ENCODE data around the gene MLH3. TPM values are rescaled to one million over a fixed set of nuclear protein-coding genes. Genes with fewer than 3 reads are reported as not detected.
A peak's percentile ranks its signal among the peaks of the same experiment; 100 is the strongest.

The MLH3 gene
- total RNA-seq, 1 donor from 2014 or later: 35.8 TPM

DNA sequence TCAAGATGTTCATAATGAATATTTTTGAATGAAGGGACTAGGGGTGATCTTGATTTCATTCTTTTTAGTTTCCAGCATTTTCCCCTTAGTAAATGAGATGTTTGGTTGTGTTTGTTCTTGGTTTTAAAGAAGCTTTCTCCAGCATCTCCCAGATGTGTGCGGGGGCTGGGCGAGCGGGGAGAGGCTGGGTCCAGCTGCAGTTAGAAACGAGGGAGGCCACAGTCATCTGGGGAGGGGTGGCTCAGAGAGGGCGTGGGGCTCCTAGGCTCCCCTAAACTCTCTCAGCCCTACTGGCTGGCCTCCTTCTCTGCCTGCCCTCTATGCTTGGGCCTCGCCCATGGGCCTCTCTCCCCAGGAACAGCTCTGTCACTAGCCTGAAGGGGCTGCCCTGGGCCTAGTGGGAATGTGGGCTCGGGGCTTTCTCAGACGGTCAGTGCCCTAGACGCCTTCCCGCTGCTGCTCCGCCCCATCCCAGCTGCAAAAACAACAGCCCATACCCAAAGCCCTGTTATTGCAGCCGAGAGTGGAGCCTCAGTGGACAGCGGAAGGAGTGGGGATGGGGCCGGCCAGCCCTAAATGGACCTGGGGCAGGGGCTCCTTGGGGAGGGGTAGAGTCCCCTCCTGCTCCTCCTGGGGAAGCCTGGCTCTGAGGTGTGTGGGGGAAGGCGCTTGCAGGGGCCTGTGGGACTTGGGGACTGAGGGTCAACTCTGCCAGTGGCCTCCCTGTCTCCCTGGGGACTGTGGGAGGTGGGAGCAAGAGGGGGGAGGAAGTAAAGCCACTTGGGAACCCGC, 66.8 kb downstream of the MLH3 start:
- no peak for DNase-seq (ENCODE audit: low read depth)

DNA sequence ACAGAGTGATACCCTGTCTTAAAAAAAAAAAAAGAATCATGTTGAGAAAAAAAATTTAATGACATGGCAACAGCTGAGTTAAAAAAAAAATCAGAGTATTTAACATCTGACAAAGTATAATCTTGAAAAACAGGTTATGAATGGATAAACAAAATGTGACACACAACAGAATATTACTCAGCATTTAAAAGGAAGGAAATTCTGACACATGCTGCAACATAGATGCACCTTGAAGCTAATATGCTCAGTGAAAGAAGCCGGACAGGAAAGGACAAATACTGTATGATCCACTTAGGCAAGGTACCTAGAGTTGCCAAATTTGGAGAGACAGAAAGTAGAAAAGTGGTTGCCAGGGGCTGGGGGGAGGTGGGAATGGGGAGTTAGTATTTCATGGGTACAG, 67.9 kb downstream of the MLH3 start:
- no peak for DNase-seq (ENCODE audit: low read depth)

DNA sequence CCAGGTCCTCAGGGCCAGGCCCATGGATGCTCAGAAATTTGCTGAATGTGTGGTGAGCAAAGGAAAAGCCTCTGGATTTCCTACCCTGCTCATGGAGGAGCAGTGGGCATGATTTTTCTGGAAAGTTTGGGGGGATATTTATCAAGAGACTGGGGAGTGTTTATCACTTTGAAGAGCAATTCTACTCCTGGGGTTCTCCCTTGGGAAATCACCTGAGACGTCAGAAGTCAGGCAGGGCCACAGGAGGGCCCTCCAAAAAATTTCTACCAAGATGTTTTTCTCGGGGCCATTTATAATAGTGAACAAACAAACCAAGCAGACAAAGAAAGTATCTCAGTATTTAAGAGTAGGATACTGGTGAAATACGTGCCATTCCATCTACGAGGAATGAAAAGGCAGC, 68.6 kb downstream of the MLH3 start:
- DNase-seq (ENCODE audit: low read depth): no peak

DNA sequence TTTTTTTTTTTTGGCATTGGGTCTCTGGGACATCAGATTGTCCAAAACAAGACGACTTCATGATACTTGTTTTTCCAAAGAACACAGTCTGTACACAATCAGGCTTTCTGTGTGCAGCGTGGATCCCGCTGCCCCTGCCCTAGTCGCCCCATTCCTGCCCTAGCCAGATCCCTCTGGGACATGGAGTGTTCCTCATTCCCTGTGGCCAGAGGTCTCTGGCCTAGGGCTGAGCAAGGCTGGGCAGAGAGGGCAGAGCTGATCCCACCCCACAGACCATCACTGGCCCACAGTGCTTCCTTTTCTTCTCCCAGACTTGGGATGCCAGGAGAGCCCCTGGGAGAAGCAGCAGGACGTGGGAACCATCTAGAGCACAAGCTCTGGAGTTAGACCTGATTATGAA, 69.4 kb downstream of the MLH3 start:
- DNase-seq (ENCODE audit: low read depth): no peak

DNA sequence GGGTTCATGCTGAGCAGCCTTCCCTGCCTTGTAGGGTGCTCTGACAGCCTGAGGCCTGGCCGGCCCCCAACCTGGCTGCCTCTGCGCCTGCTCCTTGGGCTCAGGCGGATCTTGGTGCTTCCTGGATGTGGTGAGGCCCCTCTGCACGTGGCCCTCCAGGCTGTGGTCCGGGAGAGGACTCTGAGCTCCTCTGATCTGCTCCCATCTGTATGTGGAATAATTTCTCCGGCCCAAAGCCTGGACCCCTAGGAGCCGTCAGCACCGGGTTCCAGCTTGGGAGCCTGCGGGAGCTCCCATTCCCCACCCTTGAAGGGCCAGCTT, 69.8 kb downstream of the MLH3 start:
- no peak for DNase-seq (ENCODE audit: low read depth)

DNA sequence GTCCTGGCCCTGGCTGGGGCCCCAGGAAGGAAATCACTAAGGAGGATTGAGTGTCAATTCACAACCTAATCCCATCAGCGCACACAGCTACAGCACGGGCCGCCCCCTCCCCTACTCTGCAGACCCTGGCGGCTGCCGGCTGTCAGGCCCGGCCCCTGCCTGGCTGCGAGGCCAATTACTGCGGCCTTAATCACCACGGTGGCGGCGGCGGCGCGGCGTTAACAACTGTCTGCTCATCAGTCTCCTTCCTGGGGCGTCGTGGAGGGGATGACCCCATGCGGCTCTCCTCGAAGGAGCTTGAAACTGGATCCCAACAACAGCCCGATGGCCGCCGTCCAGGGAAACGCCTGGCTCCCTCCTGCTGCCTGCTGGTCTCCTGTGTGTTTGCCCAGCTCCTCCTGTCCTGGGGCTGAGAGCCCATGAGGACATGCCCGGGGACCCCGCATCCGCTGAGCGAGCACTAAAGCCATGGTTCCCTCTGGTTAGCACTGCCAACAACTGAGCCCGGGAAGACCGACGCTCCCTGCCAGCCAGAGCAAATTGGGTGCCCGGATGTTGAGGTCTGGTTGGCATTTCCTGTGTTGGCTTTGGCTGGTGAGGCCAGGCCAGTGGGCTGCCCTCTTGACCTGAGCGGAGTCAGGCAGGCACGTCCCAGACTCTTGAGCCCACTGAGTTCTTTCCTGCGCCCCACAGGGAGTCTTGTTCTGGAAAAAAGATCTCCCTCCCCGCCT, 70.4 kb downstream of the MLH3 start:
- peak; percentile 46 for DNase-seq (ENCODE audit: low read depth)

DNA sequence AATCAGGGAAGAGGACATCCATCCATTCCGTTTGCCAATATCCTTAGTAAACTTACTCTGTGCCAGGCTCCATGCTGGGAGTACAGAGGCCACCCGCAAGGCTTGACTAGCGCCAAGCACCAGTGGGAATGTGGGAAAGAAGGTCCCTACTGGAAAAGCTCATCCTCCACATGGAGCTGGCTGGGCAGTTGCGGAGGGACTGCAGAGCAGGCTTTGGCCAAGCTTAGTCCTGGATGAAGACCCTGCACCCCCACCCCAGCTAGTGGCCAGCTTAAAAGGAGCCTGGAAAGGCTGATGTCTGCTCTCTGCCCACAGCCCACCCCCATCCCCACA, 70.9 kb downstream of the MLH3 start:
- DNase-seq (ENCODE audit: low read depth): no peak

DNA sequence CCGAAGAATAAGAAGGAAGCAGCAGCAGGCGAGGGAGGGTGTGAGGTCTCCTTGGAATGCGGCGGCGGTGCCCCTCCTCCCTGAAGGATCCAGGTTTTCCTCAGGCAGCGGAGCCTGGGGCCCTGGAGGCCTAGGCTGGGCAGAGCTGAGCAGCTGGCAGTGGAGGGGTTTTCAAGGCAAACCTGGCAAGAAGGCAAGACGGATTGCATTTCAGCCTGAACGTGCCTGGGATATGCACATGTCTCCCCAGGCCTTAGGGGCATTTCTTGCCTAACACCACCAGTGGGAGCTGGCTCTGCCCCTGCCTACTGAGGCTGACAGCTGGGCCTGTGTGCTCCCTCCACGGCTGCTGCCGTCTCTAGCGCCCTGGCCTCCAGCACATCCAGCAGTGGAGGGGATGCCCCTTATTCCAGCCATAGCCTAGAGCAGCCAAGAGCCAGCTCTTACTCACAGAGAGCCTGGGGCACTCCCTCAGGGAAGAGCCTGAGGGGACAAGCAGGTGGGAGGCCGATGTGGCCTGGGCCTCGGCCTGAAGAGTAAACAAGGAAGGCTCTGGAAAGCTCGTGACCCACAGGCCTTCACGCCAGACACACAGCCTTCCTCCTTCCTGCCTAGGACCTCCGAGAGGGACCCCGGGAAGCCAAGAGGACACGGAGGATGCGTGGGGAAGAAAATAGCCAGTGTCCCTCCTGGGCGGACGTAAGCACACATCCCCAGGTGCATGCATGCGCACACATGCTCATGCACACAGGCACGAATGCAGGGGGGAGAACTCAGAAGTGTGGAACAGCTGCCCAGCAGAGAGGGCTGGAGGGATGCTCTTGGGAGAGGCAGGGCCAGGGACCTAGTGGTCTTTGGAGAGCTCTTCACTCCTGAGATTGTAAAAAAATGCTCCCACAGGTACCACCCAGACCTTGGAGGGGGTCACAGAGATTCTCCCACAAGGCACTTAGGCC, 71.5 kb downstream of the MLH3 start:
- DNase-seq (ENCODE audit: low read depth): peak; percentile 25

DNA sequence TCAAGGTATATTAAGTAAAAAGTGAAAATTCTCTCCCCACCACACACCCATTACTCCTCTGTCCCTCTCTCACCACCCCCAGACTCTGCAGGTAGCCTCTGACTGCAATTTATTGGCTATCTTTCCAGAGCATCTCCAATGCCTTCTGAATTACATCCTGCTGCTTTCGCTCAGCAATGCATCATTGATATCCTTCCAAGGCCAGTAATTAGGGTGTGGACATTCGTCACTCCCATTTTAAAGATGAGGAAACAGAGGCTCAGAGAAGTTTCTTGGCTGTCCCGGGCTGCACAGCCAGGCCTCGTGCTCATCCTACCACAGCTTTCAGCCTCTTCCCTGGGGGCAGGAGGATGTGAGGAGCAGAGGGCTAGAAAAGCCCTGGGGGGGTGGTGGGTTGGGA, 72.2 kb downstream of the MLH3 start:
- no peak for DNase-seq (ENCODE audit: low read depth)

DNA sequence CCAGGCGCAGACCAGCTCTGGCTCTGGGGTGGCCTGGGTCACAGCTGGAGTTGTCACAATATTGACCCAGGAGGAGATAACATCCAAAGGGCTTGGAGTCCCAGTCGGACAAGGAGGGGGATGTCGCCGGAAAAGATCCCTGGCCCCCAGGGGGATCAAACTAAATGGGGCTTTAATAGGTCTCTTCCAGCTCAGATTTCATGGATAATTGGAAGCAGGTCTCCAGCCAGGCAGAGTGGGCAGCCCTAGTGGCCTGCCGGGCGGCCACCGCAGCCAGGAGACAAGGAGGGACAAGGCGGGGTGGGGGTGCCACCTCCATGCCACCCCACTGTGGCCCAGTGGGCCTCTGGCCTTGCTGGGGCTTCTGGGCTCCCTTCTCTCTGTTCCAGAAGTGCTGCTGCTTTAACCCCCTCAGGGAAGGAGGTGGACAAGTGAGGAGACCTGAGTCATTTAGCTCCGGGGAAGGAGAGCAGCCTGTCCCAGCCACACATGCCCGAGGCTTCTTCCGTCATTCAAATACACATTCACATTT, 72.8 kb downstream of the MLH3 start:
- DNase-seq (ENCODE audit: low read depth): no peak

DNA sequence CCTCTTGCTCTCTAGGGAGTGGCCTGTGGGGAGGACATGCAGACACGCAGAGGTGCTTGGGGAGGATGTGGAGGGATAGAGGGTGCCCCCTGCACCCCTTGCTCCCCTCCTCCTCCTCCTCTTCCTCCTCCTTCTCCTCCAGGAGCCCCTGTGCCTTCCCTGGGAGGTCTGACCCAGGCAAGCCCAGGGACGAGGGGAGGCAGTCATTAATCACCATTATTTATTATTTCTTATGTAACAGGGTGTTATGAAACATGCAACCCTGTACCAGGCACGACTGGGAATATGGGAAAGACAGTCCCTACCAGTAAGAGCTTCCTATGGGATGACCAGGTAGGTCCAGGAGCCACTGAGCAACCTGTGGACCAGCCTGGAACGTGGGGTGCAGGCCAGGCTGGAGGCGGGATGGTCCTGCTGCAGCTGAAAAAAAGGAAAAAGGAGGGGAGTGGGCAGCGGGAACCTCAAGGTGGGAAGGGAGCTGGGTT, 73.3 kb downstream of the MLH3 start:
- DNase-seq (ENCODE audit: low read depth): no peak

DNA sequence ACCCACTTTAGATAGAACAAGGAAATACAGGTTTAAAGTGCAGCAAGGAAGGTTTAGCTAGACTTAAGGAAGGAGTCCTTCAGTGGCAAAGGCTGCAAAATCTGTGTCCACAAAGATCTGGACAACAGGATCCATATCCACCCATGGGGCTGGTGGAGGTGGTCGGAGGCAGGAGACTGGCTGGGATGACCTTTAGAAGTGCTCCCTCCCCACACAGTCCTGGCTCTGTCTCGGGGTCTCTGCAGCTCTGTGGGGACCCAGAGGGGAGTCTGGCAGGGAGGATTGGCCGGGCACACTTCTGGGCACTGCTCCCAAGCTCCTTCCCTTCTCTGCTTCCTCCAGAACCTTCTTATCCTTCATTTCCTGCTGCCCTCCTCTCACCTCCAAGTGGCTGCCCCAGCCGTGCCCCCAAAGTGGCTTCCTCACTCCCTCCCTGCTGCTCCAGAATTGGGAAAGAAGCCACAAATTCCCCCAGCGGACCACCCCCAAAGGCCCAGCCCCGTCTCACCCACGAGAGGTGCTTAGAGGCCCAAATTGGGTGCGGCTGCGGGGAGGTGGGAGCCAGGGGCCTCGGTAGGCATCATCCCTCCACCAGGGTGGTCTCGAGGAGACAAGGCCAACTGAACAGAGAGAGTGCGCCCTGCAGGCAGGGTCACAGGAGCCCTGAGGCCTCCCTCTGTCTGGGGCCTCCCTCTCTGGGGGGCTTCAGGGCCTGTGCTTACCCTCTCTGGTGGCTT, 73.9 kb downstream of the MLH3 start:
- no peak for DNase-seq (ENCODE audit: low read depth)

DNA sequence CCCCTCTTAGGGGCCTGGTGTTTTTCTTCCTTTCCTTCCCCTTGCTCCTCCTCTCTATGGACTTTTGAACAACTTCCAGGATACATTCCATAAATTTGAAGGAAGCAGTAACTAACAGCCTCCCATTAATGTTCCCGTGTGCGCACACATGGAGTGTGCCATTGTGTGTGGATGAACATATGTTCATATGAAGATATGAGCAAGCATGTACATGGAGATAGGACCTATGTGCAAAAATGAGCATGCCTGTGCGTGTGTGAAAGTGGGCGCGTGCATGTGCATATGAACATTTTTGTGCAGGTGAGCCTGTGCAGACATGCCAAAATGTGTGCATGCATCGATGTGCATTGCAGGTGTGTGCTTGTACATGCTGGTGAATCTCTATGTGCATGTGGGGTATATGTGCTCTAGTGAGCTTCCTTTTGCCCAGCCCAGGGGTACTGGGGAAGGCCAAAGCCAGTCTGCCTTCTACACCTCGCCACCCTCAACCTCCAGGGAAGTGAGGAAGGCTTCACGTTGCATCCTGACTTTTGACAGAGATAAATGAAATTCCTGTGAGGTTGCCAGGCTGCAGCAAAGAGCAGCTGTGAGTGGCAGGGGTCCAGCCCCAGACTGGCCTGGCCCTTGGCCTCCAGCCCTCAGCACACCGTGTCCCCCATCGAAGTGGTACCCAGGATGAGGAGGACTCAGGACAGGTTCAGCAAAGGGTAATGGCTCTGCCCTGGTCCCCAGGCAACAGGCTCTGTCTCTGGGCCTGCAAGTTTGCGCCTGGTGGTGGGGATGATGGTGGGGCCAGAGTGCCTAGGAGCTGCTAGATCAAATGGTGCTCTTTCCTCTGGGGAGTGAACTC, 74.8 kb downstream of the MLH3 start:
- no peak for DNase-seq (ENCODE audit: low read depth)

DNA sequence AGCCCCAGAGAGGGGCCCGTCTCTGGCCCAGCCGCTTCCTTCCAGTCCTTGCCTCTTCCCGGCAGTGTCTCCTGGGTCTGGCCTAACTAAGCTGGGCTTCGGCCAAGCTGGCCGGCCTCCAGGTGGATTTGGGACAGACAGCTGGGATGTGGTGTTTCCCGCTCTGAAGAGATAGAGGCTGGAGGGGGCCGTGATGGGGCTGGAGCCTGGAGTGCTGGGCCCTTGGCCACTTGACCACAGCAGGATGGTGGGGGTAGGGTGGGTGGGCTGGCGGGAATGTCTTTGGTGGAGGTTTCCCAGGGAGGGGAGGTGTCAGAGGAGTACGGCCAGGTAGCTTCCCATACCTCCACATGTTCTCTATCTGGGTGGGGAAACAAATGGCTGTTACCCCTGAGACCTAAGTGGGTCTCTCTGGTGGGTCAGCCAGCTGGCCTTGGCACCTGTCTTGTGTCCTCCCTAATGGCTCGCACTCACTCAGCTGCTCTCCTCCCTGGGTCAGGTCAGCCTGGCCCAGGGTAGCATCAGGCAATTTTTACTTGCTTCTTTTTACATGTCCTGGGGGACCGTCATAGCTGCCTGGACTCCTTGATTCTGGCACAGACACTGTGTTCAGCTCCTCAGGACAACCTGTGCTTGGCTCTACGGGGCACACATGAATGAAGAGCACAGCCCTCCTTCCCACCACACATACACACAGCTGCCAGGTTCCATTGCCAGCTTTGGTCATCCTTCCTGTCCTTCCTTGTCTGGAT, 76.0 kb downstream of the MLH3 start:
- no peak for DNase-seq (ENCODE audit: low read depth)

DNA sequence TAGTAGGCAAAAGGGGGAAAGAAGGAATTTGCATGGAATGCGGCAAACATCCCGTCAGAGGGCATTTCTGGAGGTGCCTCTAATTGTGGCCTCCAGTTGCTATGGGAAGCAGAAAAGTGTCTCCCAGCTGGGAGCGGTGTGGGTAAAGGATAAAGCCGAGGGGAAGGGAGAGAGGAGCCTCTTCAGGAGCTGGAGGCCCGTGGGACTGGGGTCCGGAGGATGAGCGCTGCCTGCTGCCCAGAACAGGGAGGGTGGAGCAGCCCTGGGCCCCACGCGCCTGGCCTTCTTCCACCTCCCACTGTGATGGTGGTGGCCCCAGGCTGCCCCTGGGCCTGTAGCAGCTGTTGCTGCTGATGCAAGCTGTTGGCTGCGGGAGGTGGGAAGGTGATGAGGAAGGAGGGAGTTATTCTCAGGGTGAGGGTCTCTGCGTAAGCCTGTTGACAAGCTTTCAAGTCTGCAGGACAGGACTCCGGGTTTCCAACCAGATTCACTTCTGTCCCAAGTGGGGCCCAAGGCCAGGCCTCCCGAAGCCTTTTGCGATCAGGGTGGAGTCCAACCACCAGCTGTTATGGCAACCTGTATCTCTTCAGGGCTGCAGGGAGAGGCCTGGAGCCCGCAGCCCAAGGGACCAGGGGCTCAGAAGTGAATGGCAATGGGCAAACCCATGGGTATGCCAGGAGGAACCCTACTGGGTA, 76.8 kb downstream of the MLH3 start:
- no peak for DNase-seq (ENCODE audit: low read depth)

DNA sequence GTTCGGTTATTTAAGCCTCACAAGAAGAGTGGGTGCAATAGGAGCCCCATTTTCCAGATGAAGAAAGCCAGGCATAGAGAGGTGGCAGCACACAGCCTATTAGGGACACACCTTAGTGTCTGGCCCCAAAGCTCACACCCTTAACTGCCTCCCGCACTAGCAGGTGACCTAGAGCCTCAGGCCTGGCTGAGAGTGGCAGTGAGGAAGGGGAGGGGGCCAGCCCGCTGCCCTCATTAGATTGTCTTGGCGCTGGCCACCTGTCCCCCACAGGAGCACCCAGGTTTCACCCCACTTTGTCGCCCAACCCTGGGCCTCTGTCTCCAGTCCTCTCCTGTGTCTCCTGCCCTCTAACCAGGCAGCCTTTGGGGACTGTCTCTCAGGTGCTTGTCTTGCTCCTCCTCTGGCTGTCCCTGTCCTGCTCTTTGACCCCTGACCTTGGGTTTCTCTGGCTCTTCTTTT, 77.3 kb downstream of the MLH3 start:
- DNase-seq (ENCODE audit: low read depth): no peak

DNA sequence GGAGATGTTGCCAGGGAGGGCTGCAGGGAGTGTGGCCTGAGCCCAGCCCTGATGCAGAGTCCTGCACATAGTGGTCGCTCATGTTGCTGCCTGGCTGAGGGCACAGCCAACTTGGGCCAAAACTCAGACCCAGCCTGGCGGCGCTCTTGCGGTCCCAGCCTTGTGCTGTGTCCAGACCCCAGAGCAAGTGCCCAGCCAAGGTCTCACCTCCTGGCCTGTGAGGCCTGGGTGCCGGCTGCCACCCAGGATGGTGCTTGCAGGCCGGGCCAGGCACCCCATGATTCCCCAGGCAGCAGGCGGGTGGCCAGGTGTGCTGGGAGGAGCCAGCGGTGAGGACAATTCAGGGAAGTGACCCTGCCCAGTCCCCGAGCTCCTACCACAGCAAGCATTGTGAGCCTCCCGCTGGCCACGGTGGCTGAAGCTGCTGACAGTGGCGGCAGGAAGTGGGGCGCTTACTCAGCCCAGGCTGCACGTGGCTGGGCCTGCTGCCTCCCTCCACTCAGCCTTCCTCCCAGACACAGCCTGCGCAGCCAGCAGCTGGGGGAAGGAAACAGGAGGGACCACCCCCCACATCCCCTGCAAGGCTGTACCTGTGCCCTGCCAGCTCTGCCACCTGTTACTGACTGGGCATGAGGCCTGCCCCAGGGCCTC, 78.1 kb downstream of the MLH3 start:
- DNase-seq (ENCODE audit: low read depth): no peak

DNA sequence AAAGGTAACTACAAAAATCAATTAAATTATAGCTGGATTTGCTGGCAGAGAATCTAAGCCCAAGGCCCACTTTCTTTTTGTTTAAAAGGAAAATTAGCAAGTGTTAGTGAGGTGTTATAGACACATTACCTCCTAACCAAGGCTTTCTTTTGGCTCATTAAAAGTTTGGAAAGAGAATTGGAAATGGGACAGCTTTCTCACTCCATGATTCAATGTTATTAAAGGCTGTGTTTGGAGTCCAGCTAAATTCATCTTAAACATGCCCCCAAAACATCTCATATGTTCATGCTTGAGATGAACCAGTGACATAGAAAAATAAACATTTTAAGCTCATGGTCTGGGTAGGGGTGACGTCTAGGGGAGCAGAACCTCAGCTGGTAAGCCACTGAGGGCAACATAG, 82.5 kb downstream of the MLH3 start:
- no peak for DNase-seq (ENCODE audit: low read depth)
